ENCODE results near the gene ADGRL2. TPM values are rescaled to one million over a fixed set of nuclear protein-coding genes. Genes with fewer than 3 reads are reported as not detected.

Gene ADGRL2
- total RNA-seq, 1 experiment from 2014 or later: 34.2 TPM

GRCh38 chr1:81781749-81782148 is 19.0 kb upstream of the ADGRL2 start:
- no peak for ATAC-seq
- no peaks in the 10 kb centered on the region for H3K9me3 ChIP-seq (ENCODE audit: control insufficient read depth, insufficient read depth, low read depth, low read length)
- no peak for DNase-seq (ENCODE audit: low read depth, low spot score)
- H3K27me3 ChIP-seq (ENCODE audit: control insufficient read depth, insufficient read depth, low read length): no peaks in the 10 kb centered on the region
- no TSS peak for BruUV-seq (replicated peaks)
- in situ Hi-C loops (cut with HindIII; ENCODE audit: low pct_unique_long_range_greater_than_20kb, low sequenced_read_pairs) (no loop called here), intact Hi-C loops (cut with micrococcal nuclease; ENCODE audit: unreplicated experiment) (no loop called here)
- H3K4me1 ChIP-seq (ENCODE audit: control insufficient read depth, insufficient read depth, low read length): no peaks in the 10 kb centered on the region
- H3K36me3 ChIP-seq (ENCODE audit: control insufficient read depth, insufficient read depth, low read length): no peaks in the 10 kb centered on the region
- H3K4me3 ChIP-seq (ENCODE audit: low read depth in 2 of 2, low read length in 2 of 2): no peak overlapping the region
- ChIA-PET POLR2A (no interaction called here), CTCF (no interaction called here)
- no peak overlapping the region for H3K27ac ChIP-seq (ENCODE audit: low read length)
- no peak for TF ChIP-seq TCF7L2 (IDR thresholded peaks at IDR 0.05; ENCODE audit: low read depth, low read length)
- no peak for TF ChIP-seq POLR2AphosphoS5 (IDR thresholded peaks at IDR 0.05; ENCODE audit: low read depth, low read length)
- no peak for TF ChIP-seq SIN3A (IDR thresholded peaks at IDR 0.05; ENCODE audit: borderline replicate concordance, insufficient read depth, low read depth, low read length)
- no peak for TF ChIP-seq CTCF (IDR thresholded peaks at IDR 0.05)
- TF ChIP-seq, protein P1, sequence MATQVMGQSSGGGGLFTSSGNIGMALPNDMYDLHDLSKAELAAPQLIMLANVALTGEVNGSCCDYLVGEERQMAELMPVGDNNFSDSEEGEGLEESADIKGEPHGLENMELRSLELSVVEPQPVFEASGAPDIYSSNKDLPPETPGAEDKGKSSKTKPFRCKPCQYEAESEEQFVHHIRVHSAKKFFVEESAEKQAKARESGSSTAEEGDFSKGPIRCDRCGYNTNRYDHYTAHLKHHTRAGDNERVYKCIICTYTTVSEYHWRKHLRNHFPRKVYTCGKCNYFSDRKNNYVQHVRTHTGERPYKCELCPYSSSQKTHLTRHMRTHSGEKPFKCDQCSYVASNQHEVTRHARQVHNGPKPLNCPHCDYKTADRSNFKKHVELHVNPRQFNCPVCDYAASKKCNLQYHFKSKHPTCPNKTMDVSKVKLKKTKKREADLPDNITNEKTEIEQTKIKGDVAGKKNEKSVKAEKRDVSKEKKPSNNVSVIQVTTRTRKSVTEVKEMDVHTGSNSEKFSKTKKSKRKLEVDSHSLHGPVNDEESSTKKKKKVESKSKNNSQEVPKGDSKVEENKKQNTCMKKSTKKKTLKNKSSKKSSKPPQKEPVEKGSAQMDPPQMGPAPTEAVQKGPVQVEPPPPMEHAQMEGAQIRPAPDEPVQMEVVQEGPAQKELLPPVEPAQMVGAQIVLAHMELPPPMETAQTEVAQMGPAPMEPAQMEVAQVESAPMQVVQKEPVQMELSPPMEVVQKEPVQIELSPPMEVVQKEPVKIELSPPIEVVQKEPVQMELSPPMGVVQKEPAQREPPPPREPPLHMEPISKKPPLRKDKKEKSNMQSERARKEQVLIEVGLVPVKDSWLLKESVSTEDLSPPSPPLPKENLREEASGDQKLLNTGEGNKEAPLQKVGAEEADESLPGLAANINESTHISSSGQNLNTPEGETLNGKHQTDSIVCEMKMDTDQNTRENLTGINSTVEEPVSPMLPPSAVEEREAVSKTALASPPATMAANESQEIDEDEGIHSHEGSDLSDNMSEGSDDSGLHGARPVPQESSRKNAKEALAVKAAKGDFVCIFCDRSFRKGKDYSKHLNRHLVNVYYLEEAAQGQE (IDR thresholded peaks at IDR 0.05; ENCODE audit: insufficient read depth in 1 of 2, low read depth in 2 of 2, low read length in 1 of 2): no peak

DNA sequence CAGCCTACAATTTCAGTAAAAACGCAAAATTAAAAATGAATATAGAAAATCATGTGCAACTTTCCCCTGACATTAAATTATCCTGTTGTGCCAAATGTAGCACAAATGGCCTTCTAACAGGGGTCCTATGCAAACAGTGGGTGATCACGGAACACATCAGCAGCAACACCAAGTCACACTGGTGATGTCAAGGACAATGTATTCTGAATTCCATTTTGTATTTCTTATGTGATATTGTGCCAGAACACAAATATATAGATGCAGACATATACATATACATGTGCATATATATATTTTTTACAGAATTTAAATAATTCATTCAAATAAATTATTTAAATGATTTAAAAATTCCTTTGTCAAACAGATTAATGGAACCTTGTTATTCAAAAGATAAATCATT is 8.6 kb upstream of the ADGRL2 start:
- ChIA-PET CTCF (no interaction called here), POLR2A (no interaction called here)
- Histone ChIP-seq H3K4me1 (ENCODE audit: control insufficient read depth, insufficient read depth, low read length) (no peaks in the 10 kb centered on the region), H3K4me3 (ENCODE audit: low read depth in 2 of 2, low read length in 2 of 2) (no peak overlapping the region), H3K27ac (ENCODE audit: low read length) (no peak overlapping the region), H3K9me3 (ENCODE audit: control insufficient read depth, insufficient read depth, low read depth, low read length) (no peaks in the 10 kb centered on the region), H3K27me3 (ENCODE audit: control insufficient read depth, insufficient read depth, low read length) (no peaks in the 10 kb centered on the region), H3K36me3 (ENCODE audit: control insufficient read depth, insufficient read depth, low read length) (no peaks in the 10 kb centered on the region)
- ATAC-seq (no peak), DNase-seq (ENCODE audit: low read depth, low spot score) (no peak)
- TF ChIP-seq SIN3A (IDR thresholded peaks at IDR 0.05; ENCODE audit: borderline replicate concordance, insufficient read depth, low read depth, low read length): no peak
- no peak for TF ChIP-seq TCF7L2 (IDR thresholded peaks at IDR 0.05; ENCODE audit: low read depth, low read length)
- no peak for TF ChIP-seq POLR2AphosphoS5 (IDR thresholded peaks at IDR 0.05; ENCODE audit: low read depth, low read length)
- no peak for TF ChIP-seq CTCF (IDR thresholded peaks at IDR 0.05)
- TF ChIP-seq, protein P1 (IDR thresholded peaks at IDR 0.05; ENCODE audit: insufficient read depth in 1 of 2, low read depth in 2 of 2, low read length in 1 of 2): no peak
- no TSS peak for BruUV-seq (replicated peaks)
- intact Hi-C loops (cut with micrococcal nuclease; ENCODE audit: unreplicated experiment) (no loop called here), in situ Hi-C loops (cut with HindIII; ENCODE audit: low pct_unique_long_range_greater_than_20kb, low sequenced_read_pairs) (no loop called here)
